Left ventricle myocardium inferior (tissue), 1 donor: Measurements from ENCODE around the gene OVCA2. TPM values are rescaled to one million over a fixed set of nuclear protein-coding genes. Genes with fewer than 3 reads are reported as not detected.

Experiments used
- DNase-seq: peaks from one replicate; pipeline ENCODE4 v3.0.0-alpha.2; 2020
- H3K27ac ChIP-seq: fragments of 200-600 bp; replicated peaks from 2 replicates; pipeline ENCODE4 v1.8.0; 2021
- H3K27me3 ChIP-seq: fragments of 200-600 bp; 2 replicates; pipeline ENCODE4 v1.8.0; 2021; ENCODE audit warnings: low read depth
- H3K36me3 ChIP-seq: fragments of 200-600 bp; 2 replicates; pipeline ENCODE4 v1.8.0; 2021
- H3K4me1 ChIP-seq: fragments of 200-600 bp; 2 replicates; pipeline ENCODE4 v1.8.0; 2021
- H3K4me3 ChIP-seq: fragments of 200-600 bp; 2 replicates; pipeline ENCODE4 v1.8.0; 2021; ENCODE audit warnings: mild to moderate bottlenecking, moderate library complexity
- H3K9me3 ChIP-seq: fragments of 200-600 bp; replicated peaks from 2 replicates; pipeline ENCODE4 v1.8.0; 2021
- CTCF ChIP-seq: fragments of 200-600 bp; IDR thresholded peaks from 2 replicates; pipeline ENCODE4 v1.8.0; 2021; ENCODE audit warnings: antibody characterized with exemption, mild to moderate bottlenecking, borderline replicate concordance
- intact Hi-C: fragments of 100-400 bp; cut with micrococcal nuclease; formaldehyde crosslinking; loops from one replicate; pipeline ENCODE4 v1.11.0; 2022
- total RNA-seq: library from RNA; stranded (reverse); fragmentation: NEBNext Ultra II Directional; extraction: Animal tissue kit (Norgen Biotek cat#: 25700); gene quantifications from one replicate; pipeline ENCODE4 v1.2.1, GENCODE V29; 2021
- donor health status: DM: no; HTN: yes; CAD: no; lungs with severe emphysema.

Gene OVCA2
- total RNA-seq, 1 donor from 2014 or later, result 16.6 TPM

GRCh38 chr17:2018716-2019510 lies 22.9 kb upstream of the OVCA2 start:
- no peak for DNase-seq
- TF ChIP-seq CTCF, result no peak
- no peaks in the 10 kb centered on the region for H3K36me3 ChIP-seq
- H3K9me3 ChIP-seq, result no peaks in the 10 kb centered on the region
- intact Hi-C loops, result no loop called here
- no peak overlapping the region for H3K27ac ChIP-seq
- H3K4me1 ChIP-seq, result peaks cover 33% of the 10 kb centered on the region
- H3K27me3 ChIP-seq, result peaks cover 13% of the 10 kb centered on the region
- no peak overlapping the region for H3K4me3 ChIP-seq

GRCh38 chr17:2019723-2020122 lies 22.1 kb upstream of the OVCA2 start:
- Histone ChIP-seq H3K4me3 (no peak overlapping the region), H3K27me3 (peaks cover 21% of the 10 kb centered on the region), H3K9me3 (no peaks in the 10 kb centered on the region), H3K27ac (no peak overlapping the region), H3K36me3 (no peaks in the 10 kb centered on the region), H3K4me1 (peaks cover 35% of the 10 kb centered on the region)
- TF ChIP-seq CTCF, result no peak
- no peak for DNase-seq
- intact Hi-C loops, result loop anchor here (10.0 kb wide), 1 partner anchor 105 kb away; no protein-coding TSS in a partner anchor

- no peak for TF ChIP-seq CTCF
- H3K9me3 ChIP-seq, result no peaks in the 10 kb centered on the region
- no peak for DNase-seq
- no peaks in the 10 kb centered on the region for H3K36me3 ChIP-seq
- peaks cover 37% of the 10 kb centered on the region for H3K4me1 ChIP-seq
- H3K27me3 ChIP-seq, result peaks cover 31% of the 10 kb centered on the region
- H3K4me3 ChIP-seq, result no peak overlapping the region
- peak overlapping the region; percentile 45 for H3K27ac ChIP-seq
- intact Hi-C loops, result loop anchor here (10.0 kb wide), 1 partner anchor 106 kb away; no protein-coding TSS in a partner anchor
These were observed 21.1 kb upstream of the OVCA2 start for GRCh38 chr17:2020721-2021120.

GRCh38 chr17:2022647-2023240 lies 19.1 kb upstream of the OVCA2 start:
- no peak overlapping the region for H3K27ac ChIP-seq
- DNase-seq, result no peak
- no peak overlapping the region for H3K4me3 ChIP-seq
- H3K4me1 ChIP-seq, result peaks cover 43% of the 10 kb centered on the region
- intact Hi-C loops, result loop anchor here (10.0 kb wide), 1 partner anchor 108 kb away; no protein-coding TSS in a partner anchor
- H3K27me3 ChIP-seq, result peaks cover 48% of the 10 kb centered on the region
- H3K36me3 ChIP-seq, result no peaks in the 10 kb centered on the region
- H3K9me3 ChIP-seq, result no peaks in the 10 kb centered on the region
- no peak for TF ChIP-seq CTCF

- Histone ChIP-seq H3K9me3 (no peaks in the 10 kb centered on the region), H3K4me1 (peaks cover 43% of the 10 kb centered on the region), H3K4me3 (peak overlapping the region; percentile 77), H3K36me3 (no peaks in the 10 kb centered on the region), H3K27me3 (peaks cover 49% of the 10 kb centered on the region), H3K27ac (no peak overlapping the region)
- intact Hi-C loops, result loop anchor here (10.0 kb wide), 1 partner anchor 108 kb away; no protein-coding TSS in a partner anchor
- DNase-seq, result no peak
- TF ChIP-seq CTCF, result no peak
These were observed 18.6 kb upstream of the OVCA2 start for GRCh38 chr17:2023256-2023655.
